Nephron (organoid): ENCODE data around the gene LRTM2.
A peak's percentile ranks its signal among the peaks of the same experiment; 100 is the strongest.

Experiments used
- H3K27ac Mint-ChIP-seq, 3 experiments: 2 replicates each; pipeline ENCODE4 v1.8.0; 2020; ENCODE audit warnings: mixed read lengths in 3 of 3, mild to moderate bottlenecking in 2 of 3, moderate library complexity in 1 of 3
- H3K27me3 Mint-ChIP-seq: 2 replicates; pipeline ENCODE4 v1.8.0; 2021; ENCODE audit warnings: low read depth, mild to moderate bottlenecking, moderate library complexity, mixed read lengths
- H3K36me3 Mint-ChIP-seq: 2 replicates; pipeline ENCODE4 v1.8.0; 2020; ENCODE audit warnings: low read depth, mixed read lengths
- H3K4me1 Mint-ChIP-seq: 2 replicates; pipeline ENCODE4 v1.8.0; 2020; ENCODE audit warnings: mixed read lengths
- H3K4me3 Mint-ChIP-seq, 3 experiments: 2 replicates each; pipeline ENCODE4 v1.8.0; 2020; ENCODE audit warnings: mild to moderate bottlenecking in 3 of 3, mixed read lengths in 3 of 3, moderate library complexity in 2 of 3
- H3K9me3 Mint-ChIP-seq: 2 replicates; pipeline ENCODE4 v1.8.0; 2020; ENCODE audit warnings: mixed read lengths
- TF ChIP-seq, protein P1 (sequence below), 3 experiments: fragments of 200-600 bp; sonication (generic); IDR thresholded peaks; one replicate each; pipeline ENCODE4 v1.5.0; 2021; ENCODE audit warnings: antibody characterized with exemption in 3 of 3; ENCODE audit not compliant: unreplicated experiment in 3 of 3

The LRTM2 gene

DNA sequence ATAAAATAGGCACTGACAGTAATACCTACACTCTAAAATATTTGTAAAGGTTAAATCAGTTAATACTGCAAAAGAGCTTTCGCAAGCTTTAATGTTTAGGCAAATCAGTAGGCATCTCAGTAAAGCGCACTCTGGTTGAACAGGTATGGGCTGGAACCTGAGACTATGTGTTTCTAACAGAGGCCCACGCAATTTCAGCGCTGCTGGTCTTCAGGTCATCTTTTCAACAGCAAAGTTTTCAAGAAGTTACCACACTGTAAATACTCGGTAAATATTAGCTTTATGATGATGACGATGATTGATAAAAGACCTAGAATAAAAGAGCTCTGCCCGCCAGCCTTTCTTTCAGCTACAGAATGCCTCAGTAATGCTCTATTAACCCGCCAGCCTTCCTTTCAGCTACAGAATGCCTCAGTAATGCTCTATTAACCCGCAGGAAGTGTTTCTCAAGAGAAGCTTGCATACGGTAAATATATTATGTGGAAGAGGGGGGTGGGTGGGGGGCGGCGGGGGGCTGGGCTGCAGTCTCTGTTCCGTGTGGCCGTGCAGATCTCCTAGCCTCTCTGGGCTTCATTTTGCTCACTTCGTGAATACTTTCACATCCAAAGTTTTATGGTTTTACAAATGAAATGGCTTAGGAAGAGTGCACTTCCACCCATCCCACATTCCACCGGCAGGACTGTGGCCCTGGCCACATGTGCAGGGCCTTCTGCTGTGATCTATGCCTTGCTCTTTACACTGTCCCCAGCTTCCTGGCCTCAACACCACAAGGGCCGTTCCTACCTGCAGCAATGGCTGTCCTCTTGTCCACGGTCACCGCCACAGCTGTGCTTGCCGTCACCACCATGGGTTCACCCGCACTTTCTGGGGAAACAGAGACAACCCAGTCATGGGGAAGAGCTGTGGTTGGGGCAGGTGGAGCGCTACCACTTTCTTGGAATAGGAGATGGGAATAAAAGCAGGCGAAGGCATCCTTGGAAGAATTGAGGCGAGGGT is 19.9 kb downstream of the LRTM2 start:
- TF ChIP-seq, protein P1, sequence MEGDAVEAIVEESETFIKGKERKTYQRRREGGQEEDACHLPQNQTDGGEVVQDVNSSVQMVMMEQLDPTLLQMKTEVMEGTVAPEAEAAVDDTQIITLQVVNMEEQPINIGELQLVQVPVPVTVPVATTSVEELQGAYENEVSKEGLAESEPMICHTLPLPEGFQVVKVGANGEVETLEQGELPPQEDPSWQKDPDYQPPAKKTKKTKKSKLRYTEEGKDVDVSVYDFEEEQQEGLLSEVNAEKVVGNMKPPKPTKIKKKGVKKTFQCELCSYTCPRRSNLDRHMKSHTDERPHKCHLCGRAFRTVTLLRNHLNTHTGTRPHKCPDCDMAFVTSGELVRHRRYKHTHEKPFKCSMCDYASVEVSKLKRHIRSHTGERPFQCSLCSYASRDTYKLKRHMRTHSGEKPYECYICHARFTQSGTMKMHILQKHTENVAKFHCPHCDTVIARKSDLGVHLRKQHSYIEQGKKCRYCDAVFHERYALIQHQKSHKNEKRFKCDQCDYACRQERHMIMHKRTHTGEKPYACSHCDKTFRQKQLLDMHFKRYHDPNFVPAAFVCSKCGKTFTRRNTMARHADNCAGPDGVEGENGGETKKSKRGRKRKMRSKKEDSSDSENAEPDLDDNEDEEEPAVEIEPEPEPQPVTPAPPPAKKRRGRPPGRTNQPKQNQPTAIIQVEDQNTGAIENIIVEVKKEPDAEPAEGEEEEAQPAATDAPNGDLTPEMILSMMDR (IDR thresholded peaks at IDR 0.05; ENCODE audit: unreplicated experiment in 3 of 3) = no peak
- Mint-ChIP-seq H3K36me3 (no peaks in the 10 kb centered on the region), H3K27ac (peak overlapping the region in 2 of 3 experiments; percentile 20 to 83), H3K27me3 (peaks cover 50% of the 10 kb centered on the region), H3K4me1 (peaks cover 29% of the 10 kb centered on the region), H3K9me3 (no peaks in the 10 kb centered on the region), H3K4me3 (no peak overlapping the region)

GRCh38 chr12:1840981-1841425 is 20.6 kb downstream of the LRTM2 start:
- Mint-ChIP-seq H3K4me1 (peaks cover 29% of the 10 kb centered on the region), H3K4me3 (no peak overlapping the region), H3K27ac (peak overlapping the region in 1 of 3 experiments; percentile 66), H3K9me3 (no peaks in the 10 kb centered on the region), H3K27me3 (peaks cover 46% of the 10 kb centered on the region), H3K36me3 (no peaks in the 10 kb centered on the region)
- TF ChIP-seq, protein P1 (IDR thresholded peaks at IDR 0.05; ENCODE audit: unreplicated experiment in 3 of 3) = no peak

DNA sequence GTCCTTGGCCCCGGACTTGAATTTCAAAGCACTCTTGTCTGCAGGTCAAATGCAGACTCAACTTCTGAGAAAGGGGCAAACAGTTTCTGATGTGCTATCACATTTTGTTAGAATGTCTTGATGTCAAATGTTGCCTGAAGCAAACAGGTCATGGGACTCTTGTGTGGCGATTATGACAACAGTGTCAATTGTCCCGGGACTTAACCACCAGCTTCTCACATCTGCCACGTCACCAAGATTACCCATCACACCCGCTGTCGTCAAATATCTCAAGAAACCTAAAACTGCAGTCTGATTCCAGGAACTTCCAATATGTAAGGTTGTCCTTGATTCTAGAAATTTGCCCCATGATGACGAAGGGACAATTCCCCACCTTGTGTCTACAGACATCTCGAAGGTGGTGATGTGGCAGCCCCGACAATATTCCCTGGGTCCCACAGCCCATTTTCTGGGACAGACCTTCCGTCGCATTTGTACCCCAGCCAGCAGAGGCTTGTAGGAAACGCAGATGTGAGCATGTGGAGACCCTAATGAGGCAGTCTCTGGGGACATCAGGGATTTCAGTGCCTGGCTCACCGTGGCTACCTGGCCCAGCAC is 21.3 kb downstream of the LRTM2 start:
- no peak overlapping the region for H3K4me3 Mint-ChIP-seq
- H3K36me3 Mint-ChIP-seq = no peaks in the 10 kb centered on the region
- peaks cover 29% of the 10 kb centered on the region for H3K4me1 Mint-ChIP-seq
- no peaks in the 10 kb centered on the region for H3K9me3 Mint-ChIP-seq
- peak overlapping the region in 1 of 3 experiments; percentile 66 for H3K27ac Mint-ChIP-seq
- H3K27me3 Mint-ChIP-seq = peaks cover 50% of the 10 kb centered on the region
- TF ChIP-seq, protein P1 (IDR thresholded peaks at IDR 0.05; ENCODE audit: unreplicated experiment in 3 of 3) = no peak

DNA sequence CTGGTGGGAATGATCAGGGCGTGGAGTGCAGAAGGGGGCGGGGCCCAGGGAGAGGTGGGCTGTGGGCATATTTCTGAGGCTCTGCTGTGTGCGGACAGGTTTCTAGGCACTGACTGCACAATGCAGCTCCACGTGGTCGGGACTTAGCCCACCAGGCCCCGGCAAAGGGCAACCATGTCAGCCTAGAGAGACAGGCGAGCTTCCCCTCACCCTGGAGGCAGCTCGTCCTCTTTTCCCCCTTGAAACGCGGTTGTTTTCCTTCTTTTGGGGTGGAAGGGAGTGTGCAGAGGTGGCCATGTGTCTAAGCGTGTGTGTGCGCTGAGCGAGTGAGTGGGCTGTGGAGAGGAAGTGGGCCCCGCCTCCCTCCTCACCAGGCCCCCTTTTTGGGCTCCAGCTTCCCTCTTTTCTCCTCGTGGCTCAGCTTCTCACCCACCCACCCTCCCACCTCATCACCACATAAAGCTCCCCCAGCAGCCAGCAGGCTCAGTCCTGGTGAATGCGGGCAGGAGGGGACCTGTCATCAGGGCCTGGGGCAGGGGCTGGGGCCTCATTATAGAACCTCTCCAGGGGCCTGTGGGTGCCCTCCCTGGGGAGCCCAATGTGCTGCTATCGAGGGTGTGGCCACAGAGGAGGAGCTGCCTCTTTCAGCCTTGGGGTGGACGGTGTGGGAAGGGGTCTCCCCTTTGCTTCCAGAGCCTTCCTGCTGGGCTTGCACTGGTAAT is 22.0 kb downstream of the LRTM2 start:
- Mint-ChIP-seq H3K36me3 (no peaks in the 10 kb centered on the region), H3K4me1 (peaks cover 29% of the 10 kb centered on the region), H3K27ac (no peak overlapping the region), H3K4me3 (no peak overlapping the region), H3K27me3 (peaks cover 53% of the 10 kb centered on the region), H3K9me3 (no peaks in the 10 kb centered on the region)
- TF ChIP-seq, protein P1 (IDR thresholded peaks at IDR 0.05; ENCODE audit: unreplicated experiment in 3 of 3) = no peak

DNA sequence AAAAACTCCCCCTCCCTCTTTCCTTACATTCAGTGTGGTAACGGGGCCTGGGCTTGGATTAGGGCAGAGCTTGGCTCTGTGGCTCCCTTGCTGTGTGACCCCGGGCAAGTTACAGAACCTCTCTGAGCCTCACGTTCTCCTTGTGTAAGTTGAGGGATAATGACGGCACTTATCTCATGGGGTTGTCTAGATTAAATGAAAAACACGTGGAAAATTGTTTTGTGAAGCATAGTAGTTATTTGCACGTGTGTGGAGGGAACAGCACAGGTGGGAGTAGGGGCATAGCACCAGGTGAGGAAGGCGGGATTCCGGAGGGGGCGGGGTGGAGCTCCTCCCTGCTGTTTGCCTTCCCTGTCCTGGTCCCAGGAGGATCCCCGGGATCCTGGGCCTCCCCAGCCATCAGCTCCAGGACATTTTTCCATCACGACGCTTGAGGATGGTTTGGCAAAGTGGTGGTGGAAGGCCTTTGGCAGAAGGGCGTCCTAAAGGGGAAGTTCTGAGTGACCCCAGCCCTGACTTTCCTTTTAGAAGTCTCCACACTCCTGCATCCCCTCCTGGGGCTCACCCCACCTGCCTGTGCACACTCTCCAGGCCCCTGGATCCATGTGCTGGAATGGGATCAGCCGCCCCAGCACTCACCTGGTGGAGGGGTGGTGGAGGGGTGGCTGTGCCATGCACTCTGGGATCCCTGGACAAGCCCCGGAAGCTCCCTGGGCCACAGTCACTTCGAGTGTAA is 22.7 kb downstream of the LRTM2 start:
- peaks cover 22% of the 10 kb centered on the region for H3K4me1 Mint-ChIP-seq
- H3K9me3 Mint-ChIP-seq = no peaks in the 10 kb centered on the region
- no peaks in the 10 kb centered on the region for H3K36me3 Mint-ChIP-seq
- TF ChIP-seq, protein P1 (IDR thresholded peaks at IDR 0.05; ENCODE audit: unreplicated experiment in 3 of 3) = no peak
- H3K27ac Mint-ChIP-seq = no peak overlapping the region
- H3K27me3 Mint-ChIP-seq = peaks cover 51% of the 10 kb centered on the region
- H3K4me3 Mint-ChIP-seq = no peak overlapping the region
